GM12873 (cell line): Measurements from ENCODE around the gene SYDE1.

ENCODE experiments used
- CTCF ChIP-seq: IDR thresholded peaks from 2 replicates; pipeline ENCODE4 v1.5.1; 2012; ENCODE audit warnings: low read depth, mild to moderate bottlenecking, moderate library complexity, low read length, control low read depth; ENCODE audit not compliant: insufficient read depth; ENCODE audit errors: missing control alignments

SYDE1 gene

GRCh38 chr19:15104003-15104402, 3.2 kb upstream of the SYDE1 start:
- TF ChIP-seq CTCF = no peak

GRCh38 chr19:15104411-15104810, 2.8 kb upstream of the SYDE1 start:
- TF ChIP-seq CTCF = no peak

GRCh38 chr19:15105044-15105443, 2.2 kb upstream of the SYDE1 start:
- TF ChIP-seq CTCF = no peak

GRCh38 chr19:15108145-15108844, 1.1 kb downstream of the SYDE1 start:
- no peak for TF ChIP-seq CTCF

- no peak for TF ChIP-seq CTCF
These were observed 1.9 kb downstream of the SYDE1 start for GRCh38 chr19:15108845-15109767.

GRCh38 chr19:15109768-15110417, 2.7 kb downstream of the SYDE1 start:
- no peak for TF ChIP-seq CTCF

GRCh38 chr19:15110418-15110815, 3.2 kb downstream of the SYDE1 start:
- no peak for TF ChIP-seq CTCF
